Left ventricle myocardium inferior (tissue), 1 donor: Measurements from ENCODE around the gene AKT1S1. TPM values are rescaled to one million over a fixed set of nuclear protein-coding genes. Genes with fewer than 3 reads are reported as not detected.

Experiments
- DNase-seq: peaks from one replicate; pipeline ENCODE4 v3.0.0-alpha.2; 2020
- H3K27ac ChIP-seq: fragments of 200-600 bp; replicated peaks from 2 replicates; pipeline ENCODE4 v1.8.0; 2021
- H3K27me3 ChIP-seq: fragments of 200-600 bp; 2 replicates; pipeline ENCODE4 v1.8.0; 2021; ENCODE audit warnings: low read depth
- H3K36me3 ChIP-seq: fragments of 200-600 bp; 2 replicates; pipeline ENCODE4 v1.8.0; 2021
- H3K4me1 ChIP-seq: fragments of 200-600 bp; 2 replicates; pipeline ENCODE4 v1.8.0; 2021
- H3K4me3 ChIP-seq: fragments of 200-600 bp; 2 replicates; pipeline ENCODE4 v1.8.0; 2021; ENCODE audit warnings: mild to moderate bottlenecking, moderate library complexity
- H3K9me3 ChIP-seq: fragments of 200-600 bp; replicated peaks from 2 replicates; pipeline ENCODE4 v1.8.0; 2021
- intact Hi-C: fragments of 100-400 bp; cut with micrococcal nuclease; formaldehyde crosslinking; loops from one replicate; pipeline ENCODE4 v1.11.0; 2022
- total RNA-seq: library from RNA; stranded (reverse); fragmentation: NEBNext Ultra II Directional; extraction: Animal tissue kit (Norgen Biotek cat#: 25700); gene quantifications from one replicate; pipeline ENCODE4 v1.2.1, GENCODE V29; 2021
- TF ChIP-seq, protein P1 (sequence below): fragments of 200-600 bp; IDR thresholded peaks from 2 replicates; pipeline ENCODE4 v1.8.0; 2021; ENCODE audit warnings: antibody characterized with exemption, mild to moderate bottlenecking, borderline replicate concordance
- donor health status: DM: no; HTN: yes; CAD: no; lungs with severe emphysema.

Gene AKT1S1
- total RNA-seq, 1 donor from 2014 or later = 36.0 TPM

DNA sequence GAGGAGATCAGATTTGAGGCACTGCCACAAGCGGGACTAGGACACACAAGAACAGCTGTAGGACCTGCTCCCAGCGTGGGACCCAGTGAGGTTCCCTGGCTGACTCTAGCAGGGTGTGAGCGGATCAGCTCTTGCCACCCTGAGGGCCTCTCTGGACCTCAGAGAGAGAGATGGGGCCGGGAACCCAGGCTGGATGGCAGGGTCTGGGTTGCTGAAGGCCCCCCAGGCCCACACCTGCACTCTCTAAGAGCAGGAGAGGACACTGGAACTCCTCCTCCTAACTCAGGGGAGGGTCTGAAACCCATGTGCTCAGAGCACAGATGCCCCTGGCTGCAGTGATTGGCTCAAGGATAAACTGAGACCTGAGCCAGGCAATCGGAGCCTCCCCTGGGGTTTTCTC lies 33.0 kb upstream of the AKT1S1 start:
- DNase-seq = no peak
- intact Hi-C loops = no loop called here
- Histone ChIP-seq H3K27ac (no peak overlapping the region), H3K36me3 (peaks cover 51% of the 10 kb centered on the region), H3K4me3 (no peak overlapping the region), H3K9me3 (no peaks in the 10 kb centered on the region), H3K4me1 (peaks cover 9% of the 10 kb centered on the region), H3K27me3 (no peaks in the 10 kb centered on the region)
- TF ChIP-seq, protein P1, sequence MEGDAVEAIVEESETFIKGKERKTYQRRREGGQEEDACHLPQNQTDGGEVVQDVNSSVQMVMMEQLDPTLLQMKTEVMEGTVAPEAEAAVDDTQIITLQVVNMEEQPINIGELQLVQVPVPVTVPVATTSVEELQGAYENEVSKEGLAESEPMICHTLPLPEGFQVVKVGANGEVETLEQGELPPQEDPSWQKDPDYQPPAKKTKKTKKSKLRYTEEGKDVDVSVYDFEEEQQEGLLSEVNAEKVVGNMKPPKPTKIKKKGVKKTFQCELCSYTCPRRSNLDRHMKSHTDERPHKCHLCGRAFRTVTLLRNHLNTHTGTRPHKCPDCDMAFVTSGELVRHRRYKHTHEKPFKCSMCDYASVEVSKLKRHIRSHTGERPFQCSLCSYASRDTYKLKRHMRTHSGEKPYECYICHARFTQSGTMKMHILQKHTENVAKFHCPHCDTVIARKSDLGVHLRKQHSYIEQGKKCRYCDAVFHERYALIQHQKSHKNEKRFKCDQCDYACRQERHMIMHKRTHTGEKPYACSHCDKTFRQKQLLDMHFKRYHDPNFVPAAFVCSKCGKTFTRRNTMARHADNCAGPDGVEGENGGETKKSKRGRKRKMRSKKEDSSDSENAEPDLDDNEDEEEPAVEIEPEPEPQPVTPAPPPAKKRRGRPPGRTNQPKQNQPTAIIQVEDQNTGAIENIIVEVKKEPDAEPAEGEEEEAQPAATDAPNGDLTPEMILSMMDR = no peak

DNA sequence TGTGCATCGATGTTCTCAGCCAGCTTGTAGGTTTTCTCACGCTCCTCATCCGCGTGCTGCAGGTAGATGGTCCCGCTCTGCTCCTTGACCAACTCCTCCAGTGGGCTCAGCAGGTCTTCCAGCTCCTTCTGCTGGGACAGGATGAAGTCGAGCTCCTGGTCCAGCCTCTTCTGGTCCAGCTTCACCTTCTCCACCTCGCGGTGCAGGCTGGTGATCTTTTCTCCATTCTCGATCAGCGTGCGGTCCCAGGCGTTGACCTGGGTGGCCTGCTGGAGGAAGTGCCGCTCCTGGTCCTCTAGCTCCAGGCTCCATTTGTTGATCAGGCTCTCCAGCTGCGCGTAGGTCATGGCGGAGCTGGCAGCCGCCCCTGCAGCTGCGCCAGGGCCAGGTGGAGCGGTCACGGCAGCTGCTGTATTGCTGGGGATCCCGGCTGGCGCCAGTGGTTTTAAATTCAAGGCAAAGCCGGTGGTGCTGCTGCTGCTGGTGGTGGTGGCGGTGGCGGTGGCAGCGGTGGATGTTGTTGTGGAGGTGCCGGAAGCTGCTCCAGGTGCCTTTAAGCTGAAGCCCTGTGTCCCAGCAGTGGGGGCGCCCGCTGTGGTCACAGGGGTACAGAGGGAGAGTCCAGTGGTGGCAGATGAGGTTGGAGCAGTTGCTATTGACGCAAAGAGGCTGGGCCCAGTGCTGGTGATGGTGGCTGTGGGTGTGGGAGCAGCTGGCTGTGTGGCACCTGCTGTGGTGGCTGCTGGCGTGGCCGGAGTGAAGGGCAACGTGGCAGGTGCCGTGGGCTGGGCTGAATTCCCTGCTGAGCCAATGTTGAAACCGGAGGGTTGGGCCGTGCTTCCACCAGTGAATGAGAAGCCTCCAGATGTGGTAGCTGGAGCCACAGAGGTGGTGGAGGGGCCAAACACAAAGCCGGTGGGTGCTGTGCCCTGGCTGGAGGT lies 31.6 kb upstream of the AKT1S1 start:
- intact Hi-C loops = no loop called here
- no peak for DNase-seq

DNA sequence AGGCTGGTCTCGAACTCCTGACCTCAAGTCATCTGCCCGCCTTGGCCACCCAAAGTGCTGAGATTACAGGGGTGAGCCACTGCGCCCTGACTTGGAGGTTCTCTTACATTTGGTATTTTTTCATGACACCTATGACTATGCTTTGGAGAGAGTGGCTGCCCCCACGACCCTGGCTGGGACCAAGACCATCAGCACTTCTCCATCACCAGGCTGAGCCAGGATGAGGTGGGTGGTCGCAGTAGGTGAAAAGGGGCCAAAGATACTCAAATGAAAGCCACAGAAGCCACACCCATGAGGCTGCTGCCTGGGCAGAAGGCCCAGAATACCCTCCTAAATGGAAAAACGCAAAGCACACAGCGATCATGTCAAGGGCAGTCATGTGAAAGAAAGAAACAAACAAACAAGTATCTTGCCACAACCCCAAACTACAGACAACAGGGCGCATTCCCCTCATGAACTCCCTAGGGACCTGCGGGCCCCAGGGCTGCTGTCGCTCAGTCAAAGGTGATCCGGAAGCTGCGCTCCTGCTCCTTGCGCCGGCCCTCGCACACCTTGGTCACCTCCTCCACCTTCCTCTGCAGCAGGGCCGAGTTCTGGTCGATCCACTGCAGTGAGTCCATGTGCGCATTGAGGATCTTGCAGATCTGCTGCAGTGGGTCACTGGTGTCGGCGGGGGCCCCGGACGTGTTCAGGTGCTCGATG lies 30.7 kb upstream of the AKT1S1 start:
- H3K4me3 ChIP-seq = no peak overlapping the region
- H3K27ac ChIP-seq = no peak overlapping the region
- H3K4me1 ChIP-seq = peaks cover 9% of the 10 kb centered on the region
- intact Hi-C loops = no loop called here
- H3K36me3 ChIP-seq = peaks cover 32% of the 10 kb centered on the region
- TF ChIP-seq, protein P1 = no peak
- no peaks in the 10 kb centered on the region for H3K27me3 ChIP-seq
- no peak for DNase-seq
- no peaks in the 10 kb centered on the region for H3K9me3 ChIP-seq

More for the DNA sequence above, 31.6 kb upstream of the AKT1S1 start:
- H3K27ac ChIP-seq = no peak overlapping the region
- no peaks in the 10 kb centered on the region for H3K9me3 ChIP-seq
- no peaks in the 10 kb centered on the region for H3K27me3 ChIP-seq
- TF ChIP-seq, protein P1 = no peak
- no peak overlapping the region for H3K4me3 ChIP-seq
- peaks cover 39% of the 10 kb centered on the region for H3K36me3 ChIP-seq
- peaks cover 9% of the 10 kb centered on the region for H3K4me1 ChIP-seq

DNA sequence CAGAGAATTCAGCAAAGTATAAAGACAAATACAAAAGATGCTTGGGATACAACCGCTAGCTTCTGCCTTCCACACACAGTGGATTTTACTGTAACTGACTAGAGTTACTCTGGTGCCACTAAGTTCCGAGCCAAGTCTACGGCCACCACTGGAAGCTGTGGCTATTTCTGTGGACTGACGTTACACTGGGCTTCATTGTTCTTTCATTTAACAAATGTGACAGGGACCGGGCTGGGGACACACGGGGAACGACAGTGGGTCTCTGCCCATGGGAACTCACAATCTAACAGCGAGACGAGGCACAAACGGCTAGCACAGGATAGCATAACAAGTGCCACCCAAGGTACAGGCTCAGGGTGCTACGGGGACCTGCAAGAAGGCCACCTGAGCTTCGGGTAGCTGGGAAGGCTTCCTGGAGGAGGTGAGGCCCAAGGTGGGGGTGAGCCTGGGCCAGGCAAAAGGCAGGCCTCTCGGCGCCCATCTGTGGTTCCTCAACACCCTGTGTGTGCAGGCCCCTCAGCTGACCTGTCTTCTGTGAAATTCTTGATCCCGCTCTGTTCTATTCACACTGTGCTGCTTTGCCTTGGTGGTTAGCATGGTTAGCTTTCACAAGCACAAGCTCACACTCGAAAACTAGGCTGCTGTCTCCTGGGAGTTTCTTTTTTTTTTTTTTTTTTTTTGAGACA lies 29.9 kb upstream of the AKT1S1 start:
- intact Hi-C loops = no loop called here
- Histone ChIP-seq H3K27ac (no peak overlapping the region), H3K9me3 (no peaks in the 10 kb centered on the region), H3K36me3 (peaks cover 31% of the 10 kb centered on the region), H3K4me1 (peaks cover 9% of the 10 kb centered on the region), H3K27me3 (no peaks in the 10 kb centered on the region), H3K4me3 (no peak overlapping the region)
- TF ChIP-seq, protein P1 = no peak
- DNase-seq = no peak

DNA sequence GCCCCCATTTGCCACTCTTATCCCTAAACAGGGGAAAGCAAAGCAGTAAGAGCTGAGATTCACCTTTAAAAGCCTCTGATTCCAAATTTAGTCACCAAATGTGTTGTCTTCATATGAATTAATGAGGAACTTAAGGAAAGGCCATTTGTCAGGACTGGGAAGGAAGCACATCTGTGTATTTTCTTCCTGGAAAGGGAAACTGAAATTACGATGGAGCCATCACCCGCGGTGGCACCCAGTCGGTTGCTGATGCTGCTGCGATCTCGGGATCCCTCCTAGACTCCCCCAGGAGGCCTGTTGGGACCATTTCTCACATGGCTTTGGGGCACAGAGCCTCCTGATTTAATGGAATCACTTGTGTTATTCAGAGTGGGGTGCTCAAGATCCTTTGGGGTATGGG lies 27.0 kb upstream of the AKT1S1 start:
- H3K4me3 ChIP-seq = no peak overlapping the region
- intact Hi-C loops = no loop called here
- peaks cover 24% of the 10 kb centered on the region for H3K36me3 ChIP-seq
- TF ChIP-seq, protein P1 = no peak
- no peaks in the 10 kb centered on the region for H3K9me3 ChIP-seq
- DNase-seq = no peak
- no peaks in the 10 kb centered on the region for H3K4me1 ChIP-seq
- no peaks in the 10 kb centered on the region for H3K27me3 ChIP-seq
- H3K27ac ChIP-seq = no peak overlapping the region
